Activated T-cell treated with anti-CD3 and anti-CD28 coated beads for 1 hour (primary cell): ENCODE results near the gene NELL2.

Experiments
- DNase-seq: peaks from one replicate; pipeline ENCODE4 v3.0.0-alpha.2; 2020; ENCODE audit warnings: low read depth

NELL2 gene

DNA sequence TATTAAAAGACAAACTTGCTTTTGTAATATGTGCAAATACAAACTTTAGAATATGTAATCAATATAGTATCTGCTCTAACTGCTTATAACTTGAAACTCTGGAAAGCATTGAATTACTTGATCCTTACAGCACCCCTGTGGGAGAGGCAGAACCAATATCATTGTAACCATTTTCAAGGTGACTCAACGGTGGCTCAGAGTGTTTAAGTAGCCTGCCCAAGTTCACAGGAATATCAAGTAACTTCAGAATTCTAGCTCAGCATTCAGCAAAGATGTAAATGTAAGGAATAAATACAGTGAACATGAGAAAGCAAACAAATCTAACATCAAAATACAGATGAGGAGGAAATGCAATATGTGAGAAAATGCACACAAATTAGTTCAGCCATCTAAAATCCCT lies 264.6 kb downstream of the NELL2 start:
- no peak for DNase-seq

DNA sequence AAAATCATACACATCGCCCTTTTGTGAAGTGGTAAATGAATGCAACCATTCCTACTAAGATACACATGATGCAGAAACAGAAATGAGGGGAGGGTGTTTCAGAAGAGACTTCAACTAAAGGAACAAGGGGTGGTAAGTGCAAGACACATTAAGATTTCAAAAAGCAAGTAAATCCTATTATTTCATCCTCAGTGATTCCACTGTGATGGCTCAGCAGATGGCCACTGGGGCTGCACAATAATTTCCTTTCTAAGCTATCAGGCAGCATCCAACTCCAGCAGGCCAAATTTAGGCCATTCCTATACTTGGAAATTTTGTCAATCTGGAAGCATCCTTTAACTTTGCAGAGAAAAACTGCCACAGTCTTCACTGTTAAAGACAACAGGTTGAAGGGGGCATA lies 272.4 kb downstream of the NELL2 start:
- DNase-seq, result no peak

- DNase-seq, result no peak
These were observed 283.5 kb downstream of the NELL2 start for GRCh38 chr12:44592626-44593025.

GRCh38 chr12:44589697-44590096 lies 286.4 kb downstream of the NELL2 start:
- no peak for DNase-seq

DNA sequence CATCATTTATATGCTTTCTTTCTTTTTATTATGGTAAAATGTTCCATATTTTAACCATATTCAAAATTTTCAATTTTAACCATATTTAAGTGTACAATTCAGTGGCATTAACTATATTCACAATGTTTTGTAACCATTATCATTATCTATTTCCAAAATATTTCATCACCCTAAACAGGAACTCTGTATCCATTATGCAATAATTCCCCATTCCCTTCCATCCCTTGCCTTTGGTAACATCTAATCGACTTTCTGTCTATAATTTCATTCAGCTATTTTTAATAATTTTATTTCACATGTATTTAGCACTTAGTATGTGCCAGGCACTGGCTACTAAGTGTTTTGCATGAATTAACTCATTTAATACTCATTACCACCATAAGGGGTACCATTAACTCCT lies 287.5 kb downstream of the NELL2 start:
- DNase-seq, result no peak

DNA sequence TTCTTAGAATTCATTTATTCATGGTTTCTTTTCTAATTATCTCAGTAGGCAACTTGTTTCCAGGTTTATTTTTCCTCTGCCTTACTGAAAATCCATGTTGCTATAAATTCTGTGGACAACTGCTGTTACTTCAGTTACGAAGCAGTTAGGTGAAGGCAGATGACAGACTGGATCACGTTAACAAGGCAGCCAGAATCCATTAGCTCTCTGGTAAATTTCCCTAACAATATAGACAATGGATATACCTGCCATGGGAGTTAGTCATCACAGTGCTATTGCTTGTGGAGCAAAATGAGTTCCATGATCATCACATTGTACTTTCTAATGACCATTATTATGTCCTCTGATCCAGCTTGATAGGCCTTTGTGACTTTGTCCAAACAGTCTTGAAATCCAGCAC lies 291.5 kb downstream of the NELL2 start:
- DNase-seq, result no peak

DNA sequence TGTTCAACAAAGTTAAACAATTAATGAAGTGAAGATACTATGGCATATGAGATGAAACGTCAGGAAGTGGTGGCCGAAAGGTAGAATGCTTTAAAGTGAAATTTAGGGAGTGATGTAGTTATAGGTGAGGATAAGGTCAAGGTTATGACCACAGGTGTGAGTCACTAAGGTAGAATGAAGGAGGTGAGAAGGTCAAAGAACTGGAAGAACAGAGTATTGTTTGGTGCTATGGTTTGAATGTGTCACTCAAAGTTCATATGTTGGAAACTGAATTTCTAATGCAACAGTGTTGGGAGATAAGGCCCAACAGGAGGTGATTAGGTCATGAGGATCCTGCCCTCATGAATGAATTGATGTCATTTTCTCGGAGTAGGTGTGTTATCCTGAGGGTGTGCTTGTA lies 293.6 kb downstream of the NELL2 start:
- no peak for DNase-seq

DNA sequence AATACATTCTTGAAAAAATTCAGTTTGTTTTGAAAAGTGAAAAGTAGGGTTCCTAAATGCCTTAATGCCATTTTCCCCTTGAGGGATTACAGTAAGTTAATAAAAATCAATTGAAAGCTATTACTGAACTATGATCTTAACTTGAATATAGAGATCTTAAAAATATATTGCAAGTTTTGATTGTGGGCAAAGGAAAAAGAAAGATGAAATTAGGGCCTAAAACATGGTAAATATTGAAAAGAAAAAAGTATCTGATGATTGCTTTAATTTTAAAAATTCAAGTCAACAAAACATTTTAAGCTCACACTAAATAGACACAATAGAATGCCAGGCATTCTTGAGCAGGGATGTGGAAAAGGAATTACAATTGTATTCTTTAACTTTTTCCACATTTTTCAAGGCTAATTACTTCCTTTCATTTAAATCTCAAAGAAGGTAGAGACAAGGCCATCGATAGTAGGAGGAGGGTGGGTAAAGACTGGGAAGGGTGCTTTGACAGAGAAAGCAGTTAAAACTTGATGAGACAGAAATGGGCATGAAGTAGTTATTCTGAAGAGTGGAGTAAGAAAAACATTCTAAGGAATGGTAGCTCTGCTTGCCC lies 294.4 kb downstream of the NELL2 start:
- DNase-seq, result no peak

DNA sequence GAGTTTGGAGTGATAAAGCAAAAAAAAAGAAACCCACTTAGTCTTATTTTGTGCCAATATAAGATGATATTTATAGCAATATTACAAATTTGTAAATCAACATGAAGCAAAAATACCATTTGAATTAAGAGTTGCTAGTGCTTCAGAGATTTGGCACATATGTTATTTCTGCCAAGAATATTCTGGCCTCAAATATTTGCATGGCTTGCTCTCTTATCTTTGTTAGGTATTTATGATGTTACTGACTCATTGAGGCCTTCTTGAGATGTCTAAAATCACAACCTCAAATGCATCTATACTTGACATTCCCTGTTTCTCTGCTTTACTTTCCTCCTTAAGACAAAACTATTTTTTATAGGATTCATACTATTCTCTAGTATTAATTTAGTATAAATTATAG lies 301.5 kb downstream of the NELL2 start:
- no peak for DNase-seq

GRCh38 chr12:44573723-44574122 lies 302.4 kb downstream of the NELL2 start:
- DNase-seq, result no peak

DNA sequence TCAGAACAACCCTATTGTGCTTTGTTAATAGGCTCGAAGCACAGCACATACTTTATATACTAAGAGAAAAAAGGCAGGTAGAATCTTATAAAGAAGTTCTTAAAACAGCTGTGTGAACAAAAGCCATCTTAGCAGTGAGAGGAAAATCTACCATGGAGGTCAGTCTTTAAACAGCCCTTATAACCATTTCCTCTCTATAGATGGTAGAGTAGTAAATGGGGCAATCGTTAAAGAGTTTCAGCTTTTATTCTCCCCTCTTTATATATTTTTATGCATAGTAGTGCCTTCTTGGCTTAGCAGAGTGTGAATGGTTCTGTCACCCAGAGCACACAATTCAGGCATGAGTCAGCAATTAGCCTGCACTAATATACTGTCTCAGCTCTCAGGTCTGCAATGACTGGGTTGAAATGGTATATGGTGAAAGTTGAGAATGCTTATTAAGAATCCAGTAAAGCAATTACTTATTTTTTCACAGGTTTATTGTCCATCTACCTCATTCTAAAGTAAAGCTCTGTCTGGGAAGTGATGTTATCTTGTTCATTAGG lies 305.0 kb downstream of the NELL2 start:
- no peak for DNase-seq

GRCh38 chr12:44570036-44570583 lies 306.0 kb downstream of the NELL2 start:
- DNase-seq, result no peak

DNA sequence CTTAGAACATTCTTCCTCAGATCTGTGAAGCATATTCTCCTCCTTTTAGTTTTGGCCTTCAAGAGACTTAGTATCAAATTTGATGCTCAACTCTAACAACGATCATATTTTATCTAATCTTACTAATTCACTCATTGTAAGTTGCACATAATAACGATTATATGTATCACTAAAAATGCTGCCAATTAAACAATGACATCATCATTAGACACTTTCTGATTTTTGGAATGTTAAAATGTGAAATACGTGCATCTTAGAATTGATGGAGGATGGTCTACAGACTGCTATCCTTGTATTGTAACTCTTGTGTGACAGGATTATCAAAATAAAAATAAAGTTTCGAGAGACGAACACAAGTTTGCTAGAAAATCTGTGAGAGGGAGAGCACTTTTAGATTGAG lies 311.0 kb downstream of the NELL2 start:
- DNase-seq, result no peak

DNA sequence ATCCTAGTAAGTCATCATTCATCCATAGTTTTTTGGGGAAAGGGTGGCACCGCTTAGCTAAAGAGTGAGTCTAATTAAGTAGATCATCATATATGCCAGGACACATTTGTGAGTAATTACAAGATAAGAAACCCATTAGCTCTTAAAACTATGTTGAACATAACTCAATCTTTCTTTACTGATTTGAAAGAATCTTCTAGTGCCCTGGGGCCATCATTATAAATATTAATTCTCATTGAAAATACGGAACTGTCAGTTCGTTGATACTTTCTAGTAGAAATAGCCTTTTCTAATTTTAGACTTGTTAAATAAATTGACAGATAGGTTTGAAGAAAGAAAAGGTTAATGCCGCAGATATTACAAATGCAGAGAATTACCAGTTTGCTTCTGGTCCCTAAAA lies 312.6 kb downstream of the NELL2 start:
- DNase-seq, result no peak

DNA sequence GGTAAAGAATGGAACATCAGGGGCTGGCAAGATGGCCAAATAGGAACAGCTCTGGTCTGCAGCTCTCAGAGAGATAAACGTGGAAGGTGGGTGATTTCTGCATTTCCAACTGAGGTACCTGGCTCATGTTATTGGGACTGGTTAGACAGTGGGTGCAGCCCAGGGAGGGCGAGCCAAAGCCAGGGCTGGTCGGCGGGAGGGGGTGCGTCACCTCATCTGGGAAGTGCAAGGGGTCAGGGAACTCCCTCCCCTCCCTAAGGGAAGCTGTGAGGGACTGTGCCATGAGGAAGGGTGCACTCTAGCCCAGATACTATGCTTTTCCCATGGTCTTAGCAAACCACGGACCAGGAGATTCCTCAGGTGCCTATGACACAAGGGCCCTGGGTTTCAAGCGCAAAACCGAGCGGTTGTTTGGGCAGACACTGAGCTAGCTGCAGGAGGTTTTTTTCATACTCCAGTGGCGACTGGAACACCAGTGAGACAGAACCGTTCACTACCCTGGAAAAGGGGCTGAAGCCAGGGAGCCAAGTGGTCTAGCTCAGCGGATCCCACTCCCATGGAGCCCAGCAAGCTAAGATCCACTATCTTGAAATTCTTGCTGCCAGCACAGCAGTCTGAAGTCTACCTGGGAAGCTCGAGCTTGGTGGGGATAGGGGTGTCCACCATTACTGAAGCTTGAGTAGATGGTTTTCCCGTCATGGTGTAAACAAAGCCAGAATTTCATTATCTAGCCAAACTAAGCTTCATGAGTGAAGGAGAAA lies 317.6 kb downstream of the NELL2 start:
- no peak for DNase-seq

GRCh38 chr12:44555454-44555853 lies 320.7 kb downstream of the NELL2 start:
- DNase-seq, result no peak

DNA sequence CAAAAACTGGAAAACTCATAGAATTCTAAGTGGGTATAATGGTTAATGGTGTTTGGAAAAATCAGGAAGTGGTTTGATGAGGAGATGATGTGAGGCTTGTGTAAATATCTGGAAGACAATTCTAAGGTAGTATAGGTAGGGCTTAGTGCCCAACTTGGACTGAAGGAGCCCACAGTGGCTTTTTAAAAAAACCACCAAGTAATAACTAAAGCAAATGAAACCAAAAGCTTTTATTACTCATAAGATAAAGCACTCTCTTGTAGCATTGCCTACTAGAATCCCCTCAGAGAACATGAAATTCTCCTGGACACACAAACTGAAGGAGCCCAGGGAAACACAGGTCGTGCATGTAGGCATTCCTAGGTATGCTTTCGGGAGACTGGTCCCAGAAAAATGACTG lies 324.5 kb downstream of the NELL2 start:
- no peak for DNase-seq

DNA sequence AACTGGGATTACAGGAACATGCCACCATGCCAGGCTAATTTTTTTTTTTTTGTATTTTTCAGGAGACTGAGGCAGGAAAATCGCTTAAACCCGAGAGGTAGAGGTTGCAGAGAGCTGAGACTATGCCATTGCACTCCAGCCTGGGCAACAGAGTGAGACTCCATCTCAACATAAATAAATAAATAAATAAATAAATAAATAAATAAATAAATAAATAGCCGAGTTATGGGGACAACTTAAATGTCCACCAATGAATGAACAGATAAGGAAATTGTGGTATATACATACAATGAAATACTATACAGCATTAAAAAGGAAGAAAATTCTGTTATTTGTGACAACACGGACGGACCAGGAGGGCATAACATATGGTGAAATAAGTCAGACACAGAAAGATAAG lies 325.7 kb downstream of the NELL2 start:
- DNase-seq, result no peak

DNA sequence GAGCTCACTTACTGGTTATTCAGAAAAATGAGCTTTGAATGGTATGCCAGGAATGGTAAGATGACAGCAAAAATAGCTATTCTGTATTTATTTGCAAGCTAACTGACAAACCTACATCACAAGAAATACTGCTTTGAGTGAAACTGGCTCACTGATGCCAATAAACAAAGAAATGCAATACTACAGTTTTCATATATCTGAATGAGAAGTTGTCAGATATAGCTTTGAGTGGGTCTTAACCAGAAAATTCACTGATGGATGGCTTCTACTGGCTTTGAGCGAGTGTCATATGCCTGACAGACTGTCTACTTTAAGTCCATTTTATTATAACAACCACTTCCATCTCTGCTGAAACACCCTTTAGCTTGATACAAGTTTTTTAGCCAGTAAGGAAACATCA lies 330.1 kb downstream of the NELL2 start:
- no peak for DNase-seq

DNA sequence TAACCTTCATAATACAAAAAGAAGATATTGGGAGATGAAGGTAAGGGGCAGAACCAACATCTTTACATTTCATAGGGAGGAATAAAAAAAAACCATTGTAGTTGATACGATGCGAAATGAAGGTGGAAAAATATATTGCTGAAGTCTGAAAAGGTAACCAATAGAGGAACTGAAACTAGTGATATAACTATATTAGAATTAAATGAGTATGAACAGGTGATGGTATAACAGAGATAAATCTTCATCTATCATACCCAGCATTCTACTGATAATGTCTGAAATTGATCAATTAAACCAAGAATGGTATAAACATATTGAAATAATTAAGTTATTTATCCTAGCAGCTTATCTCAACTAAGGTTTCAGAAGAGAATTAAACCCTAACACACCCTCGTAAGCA lies 332.1 kb downstream of the NELL2 start:
- DNase-seq, result no peak

DNA sequence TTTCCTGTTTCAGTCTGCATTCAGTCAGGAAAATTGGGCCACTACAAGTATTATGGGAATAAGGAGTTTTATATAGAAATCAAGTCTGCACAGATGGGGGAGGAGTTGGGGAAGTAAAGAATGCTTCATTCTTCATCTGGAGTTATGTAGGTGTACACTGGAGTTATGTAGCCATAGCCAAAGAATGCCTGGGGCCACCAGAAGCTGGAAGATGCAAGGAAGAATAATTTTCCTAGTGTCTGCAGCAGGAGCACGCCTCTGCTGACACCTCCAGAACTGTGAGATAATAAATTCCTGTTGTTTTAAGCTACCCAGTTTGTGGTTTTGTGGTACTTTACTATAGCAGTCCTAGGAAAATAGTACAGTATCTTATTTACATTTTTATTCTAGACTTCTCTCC lies 333.4 kb downstream of the NELL2 start:
- DNase-seq, result no peak

- no peak for DNase-seq
These were observed 338.8 kb downstream of the NELL2 start for GRCh38 chr12:44537354-44537753.

DNA sequence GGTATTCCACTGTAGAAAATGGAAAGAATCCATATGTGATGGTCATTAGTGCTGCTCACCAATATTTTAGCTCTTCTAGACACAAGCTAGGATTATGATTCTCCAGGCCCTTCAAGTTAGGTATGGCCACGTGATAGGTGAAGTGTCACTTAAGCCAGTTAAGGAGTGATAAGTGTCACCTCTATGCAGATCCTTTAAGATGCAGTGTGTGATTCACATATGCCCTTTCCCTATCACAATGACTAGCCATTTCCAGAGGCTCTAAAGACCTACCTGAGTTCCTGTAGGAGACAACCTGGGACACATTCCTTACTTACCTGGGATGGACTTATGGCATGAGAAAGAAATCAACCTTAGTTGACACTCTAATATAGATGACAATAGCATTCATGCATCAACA lies 343.2 kb downstream of the NELL2 start:
- no peak for DNase-seq
